Measurements from ENCODE around the gene RUNX3.

DNA sequence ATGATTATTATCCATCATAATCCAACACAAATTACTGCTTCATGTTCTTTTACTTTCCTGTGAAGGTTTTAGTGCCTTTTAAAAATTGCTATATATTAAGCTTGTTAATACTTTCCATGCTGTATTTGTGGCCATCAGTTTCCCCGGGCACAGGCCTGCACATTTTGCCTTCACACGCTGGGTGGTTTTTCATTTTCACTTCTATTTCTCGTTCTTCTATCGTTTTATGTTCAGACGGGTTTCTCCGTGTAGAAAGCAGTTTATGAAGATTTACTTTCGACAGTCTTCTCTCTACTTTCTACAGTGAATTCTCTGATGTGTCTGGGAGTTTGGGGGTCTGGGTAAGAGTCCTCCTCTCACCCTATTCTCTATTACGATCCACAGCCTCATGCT, 9.5 kb downstream of the RUNX3 start:
- TF ChIP-seq, protein P1, sequence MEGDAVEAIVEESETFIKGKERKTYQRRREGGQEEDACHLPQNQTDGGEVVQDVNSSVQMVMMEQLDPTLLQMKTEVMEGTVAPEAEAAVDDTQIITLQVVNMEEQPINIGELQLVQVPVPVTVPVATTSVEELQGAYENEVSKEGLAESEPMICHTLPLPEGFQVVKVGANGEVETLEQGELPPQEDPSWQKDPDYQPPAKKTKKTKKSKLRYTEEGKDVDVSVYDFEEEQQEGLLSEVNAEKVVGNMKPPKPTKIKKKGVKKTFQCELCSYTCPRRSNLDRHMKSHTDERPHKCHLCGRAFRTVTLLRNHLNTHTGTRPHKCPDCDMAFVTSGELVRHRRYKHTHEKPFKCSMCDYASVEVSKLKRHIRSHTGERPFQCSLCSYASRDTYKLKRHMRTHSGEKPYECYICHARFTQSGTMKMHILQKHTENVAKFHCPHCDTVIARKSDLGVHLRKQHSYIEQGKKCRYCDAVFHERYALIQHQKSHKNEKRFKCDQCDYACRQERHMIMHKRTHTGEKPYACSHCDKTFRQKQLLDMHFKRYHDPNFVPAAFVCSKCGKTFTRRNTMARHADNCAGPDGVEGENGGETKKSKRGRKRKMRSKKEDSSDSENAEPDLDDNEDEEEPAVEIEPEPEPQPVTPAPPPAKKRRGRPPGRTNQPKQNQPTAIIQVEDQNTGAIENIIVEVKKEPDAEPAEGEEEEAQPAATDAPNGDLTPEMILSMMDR (conservative IDR thresholded peaks at IDR 0.05 in 1 of 2, IDR thresholded peaks at IDR 0.05 in 1 of 2; ENCODE audit: low read depth in 1 of 2, low read length in 2 of 2), result no peak
- no peak for TF ChIP-seq EZH2 (IDR thresholded peaks at IDR 0.05; ENCODE audit: low read length, missing control alignments)

Data from fibroblast of lung (primary cell).